ENCODE measurements around the gene ATRNL1.

ATRNL1 gene

DNA sequence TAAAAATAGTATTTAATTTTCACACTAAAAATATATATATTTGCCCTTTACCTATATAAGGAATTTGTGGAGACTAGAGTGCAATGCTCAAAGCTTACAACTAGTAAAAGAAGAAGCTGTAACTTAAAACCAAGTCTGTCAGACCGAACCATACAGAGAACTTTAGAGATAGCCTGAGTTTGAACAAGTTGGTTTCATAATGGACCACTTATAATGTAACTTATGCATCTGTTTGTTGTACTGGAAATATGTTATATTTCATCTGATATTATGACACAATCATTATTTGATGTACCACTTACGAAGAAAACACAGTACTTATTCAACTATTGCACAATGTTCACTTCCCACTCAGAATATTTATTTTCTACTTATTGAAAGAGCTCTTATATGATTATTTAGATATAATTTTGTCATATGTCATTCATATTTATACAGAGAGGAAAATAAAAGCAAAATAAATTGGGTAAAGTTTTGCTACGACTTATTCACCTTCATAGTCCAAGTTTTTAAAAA, 462.8 kb downstream of the ATRNL1 start:
- Histone ChIP-seq H3F3A (ENCODE audit: control insufficient read depth, insufficient read depth) (no peaks in the 10 kb centered on the region), H3K9me2 (replicated peaks; ENCODE audit: control insufficient read depth, low read length) (no peaks in the 10 kb centered on the region), H3K27me3 (ENCODE audit: control insufficient read depth, low read length) (no peaks in the 10 kb centered on the region), H3K4me1 (ENCODE audit: control insufficient read depth, low read length) (no peaks in the 10 kb centered on the region), H3K79me2 (ENCODE audit: control insufficient read depth, low read length) (no peaks in the 10 kb centered on the region), H3K4me2 (ENCODE audit: low read length) (no peak overlapping the region), H4K20me1 (ENCODE audit: control insufficient read depth, insufficient read depth, low read depth, low read length) (no peaks in the 10 kb centered on the region), H3K36me3 (ENCODE audit: control insufficient read depth, low read length) (no peaks in the 10 kb centered on the region), H3K27ac (ENCODE audit: low read depth, low read length) (no peak overlapping the region), H3K4me3 (ENCODE audit: low read length) (no peak overlapping the region), H3K9me3 (ENCODE audit: control insufficient read depth, insufficient read depth, low read length) (no peaks in the 10 kb centered on the region)
- no peak for TF ChIP-seq EZH2phosphoT487 (IDR thresholded peaks at IDR 0.05; ENCODE audit: borderline replicate concordance, low read length)
- TF ChIP-seq, protein P1, sequence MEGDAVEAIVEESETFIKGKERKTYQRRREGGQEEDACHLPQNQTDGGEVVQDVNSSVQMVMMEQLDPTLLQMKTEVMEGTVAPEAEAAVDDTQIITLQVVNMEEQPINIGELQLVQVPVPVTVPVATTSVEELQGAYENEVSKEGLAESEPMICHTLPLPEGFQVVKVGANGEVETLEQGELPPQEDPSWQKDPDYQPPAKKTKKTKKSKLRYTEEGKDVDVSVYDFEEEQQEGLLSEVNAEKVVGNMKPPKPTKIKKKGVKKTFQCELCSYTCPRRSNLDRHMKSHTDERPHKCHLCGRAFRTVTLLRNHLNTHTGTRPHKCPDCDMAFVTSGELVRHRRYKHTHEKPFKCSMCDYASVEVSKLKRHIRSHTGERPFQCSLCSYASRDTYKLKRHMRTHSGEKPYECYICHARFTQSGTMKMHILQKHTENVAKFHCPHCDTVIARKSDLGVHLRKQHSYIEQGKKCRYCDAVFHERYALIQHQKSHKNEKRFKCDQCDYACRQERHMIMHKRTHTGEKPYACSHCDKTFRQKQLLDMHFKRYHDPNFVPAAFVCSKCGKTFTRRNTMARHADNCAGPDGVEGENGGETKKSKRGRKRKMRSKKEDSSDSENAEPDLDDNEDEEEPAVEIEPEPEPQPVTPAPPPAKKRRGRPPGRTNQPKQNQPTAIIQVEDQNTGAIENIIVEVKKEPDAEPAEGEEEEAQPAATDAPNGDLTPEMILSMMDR (IDR thresholded peaks at IDR 0.05; ENCODE audit: low read depth, low read length, poor library complexity, severe bottlenecking) = no peak

DNA sequence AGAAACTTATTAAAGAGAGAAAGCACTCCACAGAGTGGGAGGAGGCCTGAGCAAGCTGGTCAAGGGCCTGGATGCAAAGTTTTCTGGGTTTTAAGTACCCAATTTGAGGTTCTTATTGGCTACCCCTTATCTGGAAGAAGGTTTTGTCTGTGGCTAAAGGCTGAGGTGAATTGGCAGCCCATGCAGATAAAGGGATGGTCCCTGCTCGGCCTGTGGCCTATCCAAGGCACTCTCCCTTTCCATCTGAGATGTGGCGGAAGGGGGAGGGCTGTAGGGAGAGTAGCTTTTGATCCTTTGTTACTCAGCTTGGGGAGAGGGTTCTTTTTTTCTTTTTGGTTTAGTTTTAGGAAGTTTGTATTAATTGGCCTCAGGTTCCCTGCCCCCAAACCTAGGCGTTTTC, 465.1 kb downstream of the ATRNL1 start:
- Histone ChIP-seq H3F3A (ENCODE audit: control insufficient read depth, insufficient read depth) (no peaks in the 10 kb centered on the region), H3K27me3 (ENCODE audit: control insufficient read depth, low read length) (no peaks in the 10 kb centered on the region)

GRCh38 chr10:115566867-115567266, 473.7 kb downstream of the ATRNL1 start:
- Histone ChIP-seq H3K4me3 (ENCODE audit: low read length) (no peak overlapping the region), H3K9me2 (replicated peaks; ENCODE audit: control insufficient read depth, low read length) (no peaks in the 10 kb centered on the region), H3K4me2 (ENCODE audit: low read length) (no peak overlapping the region), H3K27me3 (ENCODE audit: control insufficient read depth, low read length) (no peaks in the 10 kb centered on the region), H3K27ac (ENCODE audit: low read depth, low read length) (no peak overlapping the region), H3K9me3 (ENCODE audit: control insufficient read depth, insufficient read depth, low read length) (no peaks in the 10 kb centered on the region), H3K36me3 (ENCODE audit: control insufficient read depth, low read length) (no peaks in the 10 kb centered on the region), H4K20me1 (ENCODE audit: control insufficient read depth, insufficient read depth, low read depth, low read length) (no peaks in the 10 kb centered on the region), H3F3A (ENCODE audit: control insufficient read depth, insufficient read depth) (no peaks in the 10 kb centered on the region), H3K4me1 (ENCODE audit: control insufficient read depth, low read length) (no peaks in the 10 kb centered on the region), H3K79me2 (ENCODE audit: control insufficient read depth, low read length) (no peaks in the 10 kb centered on the region)
- TF ChIP-seq, protein P1 (IDR thresholded peaks at IDR 0.05; ENCODE audit: low read depth, low read length, poor library complexity, severe bottlenecking) = no peak
- TF ChIP-seq EZH2phosphoT487 (IDR thresholded peaks at IDR 0.05; ENCODE audit: borderline replicate concordance, low read length) = no peak

More for the DNA sequence above, 465.1 kb downstream of the ATRNL1 start:
- no peak overlapping the region for H3K4me3 ChIP-seq (ENCODE audit: low read length)
- H3K27ac ChIP-seq (ENCODE audit: low read depth, low read length) = no peak overlapping the region
- H3K9me2 ChIP-seq (replicated peaks; ENCODE audit: control insufficient read depth, low read length) = no peaks in the 10 kb centered on the region
- H3K4me2 ChIP-seq (ENCODE audit: low read length) = no peak overlapping the region
- H3K36me3 ChIP-seq (ENCODE audit: control insufficient read depth, low read length) = no peaks in the 10 kb centered on the region
- H3K9me3 ChIP-seq (ENCODE audit: control insufficient read depth, insufficient read depth, low read length) = no peaks in the 10 kb centered on the region
- TF ChIP-seq, protein P1 (IDR thresholded peaks at IDR 0.05; ENCODE audit: low read depth, low read length, poor library complexity, severe bottlenecking) = no peak
- TF ChIP-seq EZH2phosphoT487 (IDR thresholded peaks at IDR 0.05; ENCODE audit: borderline replicate concordance, low read length) = no peak
- no peaks in the 10 kb centered on the region for H4K20me1 ChIP-seq (ENCODE audit: control insufficient read depth, insufficient read depth, low read depth, low read length)
- H3K4me1 ChIP-seq (ENCODE audit: control insufficient read depth, low read length) = no peaks in the 10 kb centered on the region
- no peaks in the 10 kb centered on the region for H3K79me2 ChIP-seq (ENCODE audit: control insufficient read depth, low read length)

All from DOHH2 (cell line).